Left ventricle myocardium inferior (tissue), 1 donor: ENCODE data around the gene MCM7. TPM values are rescaled to one million over a fixed set of nuclear protein-coding genes. Genes with fewer than 3 reads are reported as not detected.

Experiments used
- DNase-seq: peaks from one replicate; pipeline ENCODE4 v3.0.0-alpha.2; 2020
- H3K27ac ChIP-seq: fragments of 200-600 bp; replicated peaks from 2 replicates; pipeline ENCODE4 v1.8.0; 2021
- H3K27me3 ChIP-seq: fragments of 200-600 bp; 2 replicates; pipeline ENCODE4 v1.8.0; 2021; ENCODE audit warnings: low read depth
- H3K36me3 ChIP-seq: fragments of 200-600 bp; 2 replicates; pipeline ENCODE4 v1.8.0; 2021
- H3K4me1 ChIP-seq: fragments of 200-600 bp; 2 replicates; pipeline ENCODE4 v1.8.0; 2021
- H3K4me3 ChIP-seq: fragments of 200-600 bp; 2 replicates; pipeline ENCODE4 v1.8.0; 2021; ENCODE audit warnings: mild to moderate bottlenecking, moderate library complexity
- H3K9me3 ChIP-seq: fragments of 200-600 bp; replicated peaks from 2 replicates; pipeline ENCODE4 v1.8.0; 2021
- CTCF ChIP-seq: fragments of 200-600 bp; IDR thresholded peaks from 2 replicates; pipeline ENCODE4 v1.8.0; 2021; ENCODE audit warnings: antibody characterized with exemption, mild to moderate bottlenecking, borderline replicate concordance
- intact Hi-C: fragments of 100-400 bp; cut with micrococcal nuclease; formaldehyde crosslinking; loops from one replicate; pipeline ENCODE4 v1.11.0; 2022
- microRNA-seq: library from miRNA; unstranded; fragments of <30 nt; microRNA quantifications from one replicate; pipeline ENCODE4 v1.2.0, GENCODE V29; 2020
- total RNA-seq: library from RNA; stranded (reverse); fragmentation: NEBNext Ultra II Directional; extraction: Animal tissue kit (Norgen Biotek cat#: 25700); gene quantifications from one replicate; pipeline ENCODE4 v1.2.1, GENCODE V29; 2021
- donor health status: DM: no; HTN: yes; CAD: no; lungs with severe emphysema.

Gene MCM7
- total RNA-seq, 1 donor from 2014 or later, result 21.1 TPM

GRCh38 chr7:100053215-100053614, 48.0 kb downstream of the MCM7 start:
- peak; percentile 23 for TF ChIP-seq CTCF
- Histone ChIP-seq H3K36me3 (peaks cover 20% of the 10 kb centered on the region), H3K9me3 (no peaks in the 10 kb centered on the region), H3K27me3 (no peaks in the 10 kb centered on the region), H3K4me3 (no peak overlapping the region), H3K4me1 (peaks cover 31% of the 10 kb centered on the region), H3K27ac (no peak overlapping the region)
- intact Hi-C loops, result no loop called here
- no peak for DNase-seq

GRCh38 chr7:100051611-100052010, 49.6 kb downstream of the MCM7 start:
- no peak overlapping the region for H3K4me3 ChIP-seq
- TF ChIP-seq CTCF, result no peak
- intact Hi-C loops, result no loop called here
- H3K9me3 ChIP-seq, result no peaks in the 10 kb centered on the region
- H3K4me1 ChIP-seq, result peaks cover 31% of the 10 kb centered on the region
- no peak for DNase-seq
- no peaks in the 10 kb centered on the region for H3K27me3 ChIP-seq
- H3K36me3 ChIP-seq, result peaks cover 5% of the 10 kb centered on the region
- H3K27ac ChIP-seq, result no peak overlapping the region

GRCh38 chr7:100049441-100050291, 51.5 kb downstream of the MCM7 start, which contains the start of gene ZSCAN21:
ZSCAN21 (plus strand) TSS chr7:100049774; CDS start chr7:100057007, 7,233 bp downstream.
- intact Hi-C loops, result no loop called here
- Histone ChIP-seq H3K9me3 (no peaks in the 10 kb centered on the region), H3K27ac (peak within 1 kb of the TSS; percentile 95), H3K27me3 (no peaks in the 10 kb centered on the region), H3K4me3 (peak within 1 kb of the TSS; percentile 82), H3K4me1 (peaks cover 31% of the 10 kb centered on the region), H3K36me3 (peaks cover 5% of the 10 kb centered on the region)
- peak; percentile 26 for TF ChIP-seq CTCF
- peak; percentile 87 for DNase-seq

- no peak for DNase-seq
- TF ChIP-seq CTCF, result no peak
- no peaks in the 10 kb centered on the region for H3K9me3 ChIP-seq
- H3K27me3 ChIP-seq, result no peaks in the 10 kb centered on the region
- H3K27ac ChIP-seq, result no peak overlapping the region
- H3K4me1 ChIP-seq, result peaks cover 29% of the 10 kb centered on the region
- peaks cover 5% of the 10 kb centered on the region for H3K36me3 ChIP-seq
- intact Hi-C loops, result no loop called here
- no peak overlapping the region for H3K4me3 ChIP-seq
Observed at GRCh38 chr7:100048680-100049079, 52.5 kb downstream of the MCM7 start.

GRCh38 chr7:100044718-100045117, 56.5 kb downstream of the MCM7 start:
- intact Hi-C loops, result no loop called here
- H3K36me3 ChIP-seq, result no peaks in the 10 kb centered on the region
- no peaks in the 10 kb centered on the region for H3K9me3 ChIP-seq
- H3K27me3 ChIP-seq, result no peaks in the 10 kb centered on the region
- H3K4me3 ChIP-seq, result no peak overlapping the region
- no peak for DNase-seq
- peaks cover 1% of the 10 kb centered on the region for H3K4me1 ChIP-seq
- no peak for TF ChIP-seq CTCF
- H3K27ac ChIP-seq, result no peak overlapping the region

Small RNAs within 50 kb of the gene (microRNA-seq; reads per million reads assigned to microRNA genes)
- 1,309 reads per million, percentile 86 among the genes with 10 or more reads in this experiment for gene MIR106B
- 305 reads per million, percentile 69 among the genes with 10 or more reads in this experiment for gene MIR25
- gene MIR93, result 2,108 reads per million, percentile 89 among the genes with 10 or more reads in this experiment

Other genes starting within 250 kb of the MCM7 start
- gene OR2AE1, start 224.4 kb downstream of the MCM7 start, total RNA-seq, result not detected
- 7.1 TPM for gene TRIM4, start 181.9 kb downstream of the MCM7 start, total RNA-seq
- 0.27 TPM for gene GJC3, start 171.8 kb downstream of the MCM7 start, total RNA-seq
- 85.5 TPM for gene AZGP1, start 125.4 kb downstream of the MCM7 start, total RNA-seq
- gene ZKSCAN1, start 85.8 kb downstream of the MCM7 start, total RNA-seq, result 37.1 TPM
- gene ZSCAN21, start 51.6 kb downstream of the MCM7 start, total RNA-seq, result 6.4 TPM
- 12.9 TPM for gene ZNF3, start 19.7 kb downstream of the MCM7 start, total RNA-seq
- gene COPS6, start 12.4 kb downstream of the MCM7 start, total RNA-seq, result 114 TPM
- gene AP4M1, start 246 bp upstream of the MCM7 start, total RNA-seq, result 11.8 TPM
- gene TAF6, start 18.0 kb upstream of the MCM7 start, total RNA-seq, result 34.1 TPM
- gene CNPY4, start 18.2 kb upstream of the MCM7 start, total RNA-seq, result 8.5 TPM
- gene MBLAC1, start 25.6 kb upstream of the MCM7 start, total RNA-seq, result 2.0 TPM
- 100 TPM for gene LAMTOR4, start 47.5 kb upstream of the MCM7 start, total RNA-seq
- gene TRAPPC14, start 57.3 kb upstream of the MCM7 start, total RNA-seq, result 7.1 TPM
- gene GAL3ST4, start 67.2 kb upstream of the MCM7 start, total RNA-seq, result 1.5 TPM
- 0.25 TPM for gene GPC2, start 76.0 kb upstream of the MCM7 start, total RNA-seq
- gene STAG3, start 76.5 kb upstream of the MCM7 start, total RNA-seq, result 0.74 TPM
- gene PVRIG, start 118.6 kb upstream of the MCM7 start, total RNA-seq, result not detected
- not detected for gene SPDYE3, start 206.3 kb upstream of the MCM7 start, total RNA-seq